ENCODE measurements around the gene AP1AR. TPM values are rescaled to one million over a fixed set of nuclear protein-coding genes. Genes with fewer than 3 reads are reported as not detected.
"Not testable (repeated sequence)": the region's sequence is repeated elsewhere in the genome, so short reads cannot be mapped to it uniquely, and the experiment has no call there.

AP1AR gene
- total RNA-seq, 1 experiment from 2014 or later = 27.6 TPM

- ChIA-PET CTCF (no interaction called here), POLR2A (ENCODE audit: unreplicated experiment) (no interaction called here)
- H3K36me3 ChIP-seq (ENCODE audit: low read depth) = no peaks in the 10 kb centered on the region
- H3K79me2 ChIP-seq (ENCODE audit: low read depth) = no peaks in the 10 kb centered on the region
- H3K4me1 ChIP-seq (replicated peaks; ENCODE audit: insufficient read depth) = no peaks in the 10 kb centered on the region
- DNase-seq = no peak
- H3K9me3 ChIP-seq (ENCODE audit: insufficient read depth, low read depth) = no peaks in the 10 kb centered on the region
- H4K20me1 ChIP-seq (ENCODE audit: insufficient read depth) = no peaks in the 10 kb centered on the region
- no peaks in the 10 kb centered on the region for H3K27me3 ChIP-seq (ENCODE audit: insufficient read depth, low read depth)
- H3K9me2 ChIP-seq (ENCODE audit: insufficient read depth) = no peaks in the 10 kb centered on the region
- no peak overlapping the region for H3K4me3 ChIP-seq
- BruUV-seq (replicated peaks) = no TSS peak
- no peaks in the 10 kb centered on the region for H3F3A ChIP-seq (ENCODE audit: insufficient read depth, low read depth)
- TF ChIP-seq CTCF (conservative IDR thresholded peaks at IDR 0.05) (no peak), EZH2 (IDR thresholded peaks at IDR 0.05; ENCODE audit: low read depth) (no peak)
- intact Hi-C loops (cut with micrococcal nuclease; ENCODE audit: unreplicated experiment) = no loop called here
- no peak overlapping the region for H2AFZ ChIP-seq
- no peak overlapping the region for H3K27ac ChIP-seq
- no peak overlapping the region for H3K4me2 ChIP-seq
These were observed 25.2 kb upstream of the AP1AR start for GRCh38 chr4:112206431-112206830.

- H4K20me1 ChIP-seq (ENCODE audit: insufficient read depth); CTCF ChIA-PET; H3K36me3 ChIP-seq (ENCODE audit: low read depth); H2AFZ ChIP-seq; POLR2A ChIA-PET (ENCODE audit: unreplicated experiment); H3K4me3 ChIP-seq; H3K4me2 ChIP-seq; intact Hi-C loops (cut with micrococcal nuclease; ENCODE audit: unreplicated experiment); BruUV-seq (replicated peaks); H3K79me2 ChIP-seq (ENCODE audit: low read depth); H3K27me3 ChIP-seq (ENCODE audit: insufficient read depth, low read depth); DNase-seq; H3K4me1 ChIP-seq (replicated peaks; ENCODE audit: insufficient read depth); H3K9me3 ChIP-seq (ENCODE audit: insufficient read depth, low read depth); H3K27ac ChIP-seq; H3K9me2 ChIP-seq (ENCODE audit: insufficient read depth); H3F3A ChIP-seq (ENCODE audit: insufficient read depth, low read depth): not testable (repeated sequence)
These were observed 23.2 kb upstream of the AP1AR start for GRCh38 chr4:112208137-112209095.

- H3K4me2 ChIP-seq = no peak overlapping the region
- H3K27me3 ChIP-seq (ENCODE audit: insufficient read depth, low read depth) = no peaks in the 10 kb centered on the region
- H3K27ac ChIP-seq = no peak overlapping the region
- H3K79me2 ChIP-seq (ENCODE audit: low read depth) = no peaks in the 10 kb centered on the region
- BruUV-seq (replicated peaks) = no TSS peak
- H4K20me1 ChIP-seq (ENCODE audit: insufficient read depth) = no peaks in the 10 kb centered on the region
- H3K9me2 ChIP-seq (ENCODE audit: insufficient read depth) = no peaks in the 10 kb centered on the region
- H3F3A ChIP-seq (ENCODE audit: insufficient read depth, low read depth) = no peaks in the 10 kb centered on the region
- intact Hi-C loops (cut with micrococcal nuclease; ENCODE audit: unreplicated experiment) = no loop called here
- H3K36me3 ChIP-seq (ENCODE audit: low read depth) = no peaks in the 10 kb centered on the region
- no peak overlapping the region for H2AFZ ChIP-seq
- H3K4me3 ChIP-seq = no peak overlapping the region
- ChIA-PET POLR2A (ENCODE audit: unreplicated experiment) (no interaction called here), CTCF (no interaction called here)
- TF ChIP-seq CTCF (conservative IDR thresholded peaks at IDR 0.05) (no peak), EZH2 (IDR thresholded peaks at IDR 0.05; ENCODE audit: low read depth) (no peak)
- H3K4me1 ChIP-seq (replicated peaks; ENCODE audit: insufficient read depth) = no peaks in the 10 kb centered on the region
- DNase-seq = no peak
- no peaks in the 10 kb centered on the region for H3K9me3 ChIP-seq (ENCODE audit: insufficient read depth, low read depth)
These were observed 20.8 kb upstream of the AP1AR start for GRCh38 chr4:112210777-112211176.

Measured in PC-9 (cell line).